ENCODE data around the gene OR10P1.

The OR10P1 gene

GRCh38 chr12:55631056-55631455 lies 5.6 kb upstream of the OR10P1 start:
- Histone ChIP-seq H2AK5ac (ENCODE audit: low read length) (no peak overlapping the region), H3K4me3 (ENCODE audit: low read length) (no peak overlapping the region), H3K9ac (ENCODE audit: low read length) (no peak overlapping the region), H4K8ac (ENCODE audit: low read depth, low read length) (no peak overlapping the region), H2BK5ac (ENCODE audit: low read length) (no peak overlapping the region), H3K4ac (ENCODE audit: low read depth, low read length) (no peak overlapping the region), H3K56ac (ENCODE audit: low read length) (no peak overlapping the region), H3K23ac (ENCODE audit: low read length) (no peak overlapping the region), H3K79me2 (ENCODE audit: control insufficient read depth, insufficient read depth, low read length) (no peaks in the 10 kb centered on the region), H3K4me2 (ENCODE audit: low read length) (no peak overlapping the region), H3K79me1 (ENCODE audit: low read length) (no peaks in the 10 kb centered on the region), H3K18ac (ENCODE audit: low read length) (no peak overlapping the region), H3K27ac (ENCODE audit: low read depth, low read length) (no peak overlapping the region), H3K4me1 (ENCODE audit: control insufficient read depth, low read depth, low read length) (no peaks in the 10 kb centered on the region), H4K5ac (ENCODE audit: low read length) (no peak overlapping the region), H2BK15ac (replicated peaks; ENCODE audit: low read depth) (no peak overlapping the region), H3K36me3 (ENCODE audit: control insufficient read depth, insufficient read depth, low read length) (no peaks in the 10 kb centered on the region), H2BK120ac (ENCODE audit: low read depth, low read length) (no peak overlapping the region), H3K27me3 (ENCODE audit: insufficient read depth, low read length, poor library complexity) (no peaks in the 10 kb centered on the region)
- no peak for DNase-seq
- WGBS (ENCODE audit: extremely low coverage, insufficient coverage, low lambda C conversion rate): no CpG with 5 or more reads among the region's 1 CpG

GRCh38 chr12:55631733-55632132 lies 5.0 kb upstream of the OR10P1 start:
- Histone ChIP-seq H4K8ac (ENCODE audit: low read depth, low read length) (no peak overlapping the region), H2BK5ac (ENCODE audit: low read length) (no peak overlapping the region), H3K4ac (ENCODE audit: low read depth, low read length) (no peak overlapping the region), H3K23ac (ENCODE audit: low read length) (no peak overlapping the region), H2AK5ac (ENCODE audit: low read length) (no peak overlapping the region), H3K27ac (ENCODE audit: low read depth, low read length) (no peak overlapping the region), H3K79me1 (ENCODE audit: low read length) (no peaks in the 10 kb centered on the region), H3K9ac (ENCODE audit: low read length) (no peak overlapping the region), H3K27me3 (ENCODE audit: insufficient read depth, low read length, poor library complexity) (no peaks in the 10 kb centered on the region), H4K5ac (ENCODE audit: low read length) (no peak overlapping the region), H3K4me2 (ENCODE audit: low read length) (no peak overlapping the region), H3K79me2 (ENCODE audit: control insufficient read depth, insufficient read depth, low read length) (no peaks in the 10 kb centered on the region), H3K18ac (ENCODE audit: low read length) (no peak overlapping the region), H2BK15ac (replicated peaks; ENCODE audit: low read depth) (no peak overlapping the region), H3K36me3 (ENCODE audit: control insufficient read depth, insufficient read depth, low read length) (no peaks in the 10 kb centered on the region), H2BK120ac (ENCODE audit: low read depth, low read length) (no peak overlapping the region), H3K56ac (ENCODE audit: low read length) (peak overlapping the region; percentile 8), H3K4me3 (ENCODE audit: low read length) (no peak overlapping the region), H3K4me1 (ENCODE audit: control insufficient read depth, low read depth, low read length) (no peaks in the 10 kb centered on the region)
- no CpG with 5 or more reads among the region's 5 CpGs for WGBS (ENCODE audit: extremely low coverage, insufficient coverage, low lambda C conversion rate)
- DNase-seq: no peak

- WGBS (ENCODE audit: extremely low coverage, insufficient coverage, low lambda C conversion rate): no CpG with 5 or more reads among the region's 4 CpGs
- Histone ChIP-seq H3K36me3 (ENCODE audit: control insufficient read depth, insufficient read depth, low read length) (no peaks in the 10 kb centered on the region), H2BK5ac (ENCODE audit: low read length) (no peak overlapping the region), H3K9ac (ENCODE audit: low read length) (no peak overlapping the region), H3K4me2 (ENCODE audit: low read length) (no peak overlapping the region), H3K23ac (ENCODE audit: low read length) (no peak overlapping the region), H3K4me3 (ENCODE audit: low read length) (no peak overlapping the region), H4K5ac (ENCODE audit: low read length) (no peak overlapping the region), H3K27me3 (ENCODE audit: insufficient read depth, low read length, poor library complexity) (no peaks in the 10 kb centered on the region), H2BK120ac (ENCODE audit: low read depth, low read length) (no peak overlapping the region), H3K56ac (ENCODE audit: low read length) (no peak overlapping the region), H2AK5ac (ENCODE audit: low read length) (no peak overlapping the region), H3K4me1 (ENCODE audit: control insufficient read depth, low read depth, low read length) (no peaks in the 10 kb centered on the region), H3K79me1 (ENCODE audit: low read length) (no peaks in the 10 kb centered on the region), H2BK15ac (replicated peaks; ENCODE audit: low read depth) (no peak overlapping the region), H4K8ac (ENCODE audit: low read depth, low read length) (no peak overlapping the region), H3K18ac (ENCODE audit: low read length) (no peak overlapping the region), H3K4ac (ENCODE audit: low read depth, low read length) (no peak overlapping the region), H3K79me2 (ENCODE audit: control insufficient read depth, insufficient read depth, low read length) (no peaks in the 10 kb centered on the region), H3K27ac (ENCODE audit: low read depth, low read length) (no peak overlapping the region)
- DNase-seq: no peak
These were observed 3.5 kb upstream of the OR10P1 start for GRCh38 chr12:55633151-55633550.

GRCh38 chr12:55636116-55636655 lies 506 bp upstream of the OR10P1 start:
- H3K4me3 ChIP-seq (ENCODE audit: low read length): no peak overlapping the region
- H3K27ac ChIP-seq (ENCODE audit: low read depth, low read length): no peak overlapping the region
- H3K9ac ChIP-seq (ENCODE audit: low read length): no peak overlapping the region
- DNase-seq: no peak
- H3K18ac ChIP-seq (ENCODE audit: low read length): no peak overlapping the region
- H3K23ac ChIP-seq (ENCODE audit: low read length): no peak overlapping the region
- no peaks in the 10 kb centered on the region for H3K27me3 ChIP-seq (ENCODE audit: insufficient read depth, low read length, poor library complexity)
- H4K5ac ChIP-seq (ENCODE audit: low read length): no peak overlapping the region
- no peaks in the 10 kb centered on the region for H3K79me2 ChIP-seq (ENCODE audit: control insufficient read depth, insufficient read depth, low read length)
- no peaks in the 10 kb centered on the region for H3K4me1 ChIP-seq (ENCODE audit: control insufficient read depth, low read depth, low read length)
- no peak overlapping the region for H2BK120ac ChIP-seq (ENCODE audit: low read depth, low read length)
- no peak overlapping the region for H2BK15ac ChIP-seq (replicated peaks; ENCODE audit: low read depth)
- no peak overlapping the region for H3K4me2 ChIP-seq (ENCODE audit: low read length)
- no peaks in the 10 kb centered on the region for H3K36me3 ChIP-seq (ENCODE audit: control insufficient read depth, insufficient read depth, low read length)
- H2AK5ac ChIP-seq (ENCODE audit: low read length): no peak overlapping the region
- no peaks in the 10 kb centered on the region for H3K79me1 ChIP-seq (ENCODE audit: low read length)
- H4K8ac ChIP-seq (ENCODE audit: low read depth, low read length): no peak overlapping the region
- H2BK5ac ChIP-seq (ENCODE audit: low read length): no peak overlapping the region
- WGBS (ENCODE audit: extremely low coverage, insufficient coverage, low lambda C conversion rate): no CpG with 5 or more reads among the region's 6 CpGs
- no peak overlapping the region for H3K4ac ChIP-seq (ENCODE audit: low read depth, low read length)
- no peak overlapping the region for H3K56ac ChIP-seq (ENCODE audit: low read length)

GRCh38 chr12:55637467-55637866 lies 775 bp downstream of the OR10P1 start:
- no peak for DNase-seq
- Histone ChIP-seq H3K4me3 (ENCODE audit: low read length) (no peak overlapping the region), H2AK5ac (ENCODE audit: low read length) (no peak overlapping the region), H3K36me3 (ENCODE audit: control insufficient read depth, insufficient read depth, low read length) (no peaks in the 10 kb centered on the region), H2BK120ac (ENCODE audit: low read depth, low read length) (no peak overlapping the region), H3K79me1 (ENCODE audit: low read length) (no peaks in the 10 kb centered on the region), H2BK15ac (replicated peaks; ENCODE audit: low read depth) (no peak overlapping the region), H3K18ac (ENCODE audit: low read length) (no peak overlapping the region), H3K27me3 (ENCODE audit: insufficient read depth, low read length, poor library complexity) (no peaks in the 10 kb centered on the region), H3K4ac (ENCODE audit: low read depth, low read length) (no peak overlapping the region), H4K5ac (ENCODE audit: low read length) (no peak overlapping the region), H3K4me1 (ENCODE audit: control insufficient read depth, low read depth, low read length) (peaks cover 1% of the 10 kb centered on the region), H3K27ac (ENCODE audit: low read depth, low read length) (no peak overlapping the region), H4K8ac (ENCODE audit: low read depth, low read length) (no peak overlapping the region), H3K23ac (ENCODE audit: low read length) (no peak overlapping the region), H2BK5ac (ENCODE audit: low read length) (no peak overlapping the region), H3K79me2 (ENCODE audit: control insufficient read depth, insufficient read depth, low read length) (no peaks in the 10 kb centered on the region), H3K4me2 (ENCODE audit: low read length) (no peak overlapping the region), H3K56ac (ENCODE audit: low read length) (no peak overlapping the region), H3K9ac (ENCODE audit: low read length) (no peak overlapping the region)
- no CpG with 5 or more reads among the region's 15 CpGs for WGBS (ENCODE audit: extremely low coverage, insufficient coverage, low lambda C conversion rate)

- H3K4me3 ChIP-seq (ENCODE audit: low read length): no peak overlapping the region
- no peak overlapping the region for H2AK5ac ChIP-seq (ENCODE audit: low read length)
- no peak overlapping the region for H3K23ac ChIP-seq (ENCODE audit: low read length)
- no peak overlapping the region for H4K8ac ChIP-seq (ENCODE audit: low read depth, low read length)
- peaks cover 3% of the 10 kb centered on the region for H3K4me1 ChIP-seq (ENCODE audit: control insufficient read depth, low read depth, low read length)
- H3K79me2 ChIP-seq (ENCODE audit: control insufficient read depth, insufficient read depth, low read length): no peaks in the 10 kb centered on the region
- no peak overlapping the region for H3K56ac ChIP-seq (ENCODE audit: low read length)
- H2BK5ac ChIP-seq (ENCODE audit: low read length): no peak overlapping the region
- H3K4ac ChIP-seq (ENCODE audit: low read depth, low read length): no peak overlapping the region
- no peak overlapping the region for H3K18ac ChIP-seq (ENCODE audit: low read length)
- no peak overlapping the region for H3K27ac ChIP-seq (ENCODE audit: low read depth, low read length)
- no peaks in the 10 kb centered on the region for H3K79me1 ChIP-seq (ENCODE audit: low read length)
- no peak overlapping the region for H4K5ac ChIP-seq (ENCODE audit: low read length)
- H2BK15ac ChIP-seq (replicated peaks; ENCODE audit: low read depth): no peak overlapping the region
- no CpG with 5 or more reads among the region's 7 CpGs for WGBS (ENCODE audit: extremely low coverage, insufficient coverage, low lambda C conversion rate)
- no peaks in the 10 kb centered on the region for H3K36me3 ChIP-seq (ENCODE audit: control insufficient read depth, insufficient read depth, low read length)
- no peaks in the 10 kb centered on the region for H3K27me3 ChIP-seq (ENCODE audit: insufficient read depth, low read length, poor library complexity)
- no peak overlapping the region for H3K9ac ChIP-seq (ENCODE audit: low read length)
- no peak overlapping the region for H2BK120ac ChIP-seq (ENCODE audit: low read depth, low read length)
- no peak overlapping the region for H3K4me2 ChIP-seq (ENCODE audit: low read length)
- DNase-seq: no peak
These were observed 4.9 kb downstream of the OR10P1 start for GRCh38 chr12:55641595-55641994.
